Thyroid gland (tissue), 4 donors: ENCODE data around the gene POLR3B.

Source experiments
- POLR2A ChIP-seq, 2 donors: fragments of 450-650 bp; IDR thresholded peaks; one replicate each; pipeline ENCODE4 v1.6.1; 2017; ENCODE audit warnings: antibody characterized with exemption in 2 of 2, mild to moderate bottlenecking in 2 of 2, moderate library complexity in 1 of 2
- TF ChIP-seq, protein P1 (sequence below), 6 experiments: fragments of 200-600 bp in 3 of 6; fragments of 450-650 bp in 3 of 6; sonication (generic) in 3 of 6; IDR thresholded peaks; one replicate each; pipeline ENCODE4 v1.5.1; 2016 to 2019; ENCODE audit warnings: antibody characterized with exemption in 6 of 6, mild to moderate bottlenecking in 2 of 6, inconsistent platforms in 1 of 6, moderate library complexity in 1 of 6

DNA sequence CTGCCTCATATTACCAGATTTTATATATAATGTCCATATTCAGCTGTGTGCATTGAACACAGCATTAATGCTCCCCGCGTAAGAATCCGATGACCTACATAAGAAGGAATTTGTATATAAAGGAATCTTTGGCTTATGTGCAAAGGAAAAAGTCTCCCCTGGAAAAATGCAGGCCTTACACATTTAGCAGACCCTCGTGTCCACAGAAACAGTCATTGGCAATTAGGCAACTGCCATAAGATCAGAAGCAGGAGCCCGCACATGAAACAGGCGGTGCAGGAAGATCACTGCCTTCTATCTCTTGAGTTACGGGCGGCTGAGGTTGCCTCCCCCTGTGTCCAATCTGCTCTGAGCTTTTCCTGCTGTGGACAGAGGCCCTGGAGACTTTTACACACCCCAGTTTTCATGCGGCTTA, 162.1 kb downstream of the POLR3B start:
- TF ChIP-seq, protein P1, sequence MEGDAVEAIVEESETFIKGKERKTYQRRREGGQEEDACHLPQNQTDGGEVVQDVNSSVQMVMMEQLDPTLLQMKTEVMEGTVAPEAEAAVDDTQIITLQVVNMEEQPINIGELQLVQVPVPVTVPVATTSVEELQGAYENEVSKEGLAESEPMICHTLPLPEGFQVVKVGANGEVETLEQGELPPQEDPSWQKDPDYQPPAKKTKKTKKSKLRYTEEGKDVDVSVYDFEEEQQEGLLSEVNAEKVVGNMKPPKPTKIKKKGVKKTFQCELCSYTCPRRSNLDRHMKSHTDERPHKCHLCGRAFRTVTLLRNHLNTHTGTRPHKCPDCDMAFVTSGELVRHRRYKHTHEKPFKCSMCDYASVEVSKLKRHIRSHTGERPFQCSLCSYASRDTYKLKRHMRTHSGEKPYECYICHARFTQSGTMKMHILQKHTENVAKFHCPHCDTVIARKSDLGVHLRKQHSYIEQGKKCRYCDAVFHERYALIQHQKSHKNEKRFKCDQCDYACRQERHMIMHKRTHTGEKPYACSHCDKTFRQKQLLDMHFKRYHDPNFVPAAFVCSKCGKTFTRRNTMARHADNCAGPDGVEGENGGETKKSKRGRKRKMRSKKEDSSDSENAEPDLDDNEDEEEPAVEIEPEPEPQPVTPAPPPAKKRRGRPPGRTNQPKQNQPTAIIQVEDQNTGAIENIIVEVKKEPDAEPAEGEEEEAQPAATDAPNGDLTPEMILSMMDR (IDR thresholded peaks at IDR 0.05): no peak
- no peak for TF ChIP-seq POLR2A (IDR thresholded peaks at IDR 0.05)
